Mononuclear cell (primary cell): ENCODE measurements around the gene MTURN. TPM values are rescaled to one million over a fixed set of nuclear protein-coding genes. Genes with fewer than 3 reads are reported as not detected.
A peak's percentile ranks its signal among the peaks of the same experiment; 100 is the strongest.

Experiments
- H3K27me3 ChIP-seq: 2 replicates; pipeline ENCODE4 v1.6.0; 2011; ENCODE audit warnings: low read length, control low read depth; ENCODE audit not compliant: insufficient read depth
- H3K4me1 ChIP-seq: 2 replicates; pipeline ENCODE4 v1.5.1; 2011; ENCODE audit warnings: mild to moderate bottlenecking, low read length, control low read depth; ENCODE audit not compliant: insufficient read depth
- H3K4me3 ChIP-seq: 2 replicates; pipeline ENCODE4 v1.5.1; 2011; ENCODE audit warnings: mild to moderate bottlenecking, low read length, moderate library complexity
- H3K9me3 ChIP-seq: 2 replicates; pipeline ENCODE4 v1.5.1; 2011; ENCODE audit warnings: low read depth, mild to moderate bottlenecking, control low read depth, low read length
- total RNA-seq: library from RNA; depleted of rRNA; stranded (reverse); fragments of >200 nt; gene quantifications from one replicate; pipeline ENCODE4 v1.2.3, GENCODE V29; 2012

The MTURN gene
- total RNA-seq, 1 donor: 40.7 TPM

DNA sequence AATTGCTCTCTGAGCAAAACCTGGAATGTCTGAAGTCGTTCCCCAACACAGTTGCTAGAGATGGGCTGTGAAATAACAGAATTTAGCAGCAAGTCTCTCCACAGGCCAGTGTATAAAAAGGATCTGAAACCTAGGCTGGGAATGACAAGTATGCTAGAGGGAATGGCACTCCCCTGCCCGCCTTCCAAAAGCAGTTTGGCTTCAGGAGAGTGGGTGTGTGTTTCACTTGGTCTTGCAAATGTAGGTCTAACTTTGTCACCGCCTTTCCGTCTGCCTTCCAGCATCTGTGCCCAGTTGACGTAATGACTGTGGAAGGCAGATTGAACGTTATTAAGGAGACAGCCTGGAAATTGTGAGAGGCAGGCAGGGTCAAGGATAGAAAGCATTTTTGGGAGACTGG lies 18.0 kb upstream of the MTURN start:
- Histone ChIP-seq H3K4me1 (no peaks in the 10 kb centered on the region), H3K4me3 (no peak overlapping the region), H3K9me3 (peaks cover 9% of the 10 kb centered on the region), H3K27me3 (no peaks in the 10 kb centered on the region)

GRCh38 chr7:30117896-30118295 lies 16.9 kb upstream of the MTURN start:
- H3K27me3 ChIP-seq: no peaks in the 10 kb centered on the region
- H3K9me3 ChIP-seq: peaks cover 6% of the 10 kb centered on the region
- no peaks in the 10 kb centered on the region for H3K4me1 ChIP-seq
- no peak overlapping the region for H3K4me3 ChIP-seq

GRCh38 chr7:30119890-30120577 lies 14.8 kb upstream of the MTURN start:
- no peaks in the 10 kb centered on the region for H3K9me3 ChIP-seq

DNA sequence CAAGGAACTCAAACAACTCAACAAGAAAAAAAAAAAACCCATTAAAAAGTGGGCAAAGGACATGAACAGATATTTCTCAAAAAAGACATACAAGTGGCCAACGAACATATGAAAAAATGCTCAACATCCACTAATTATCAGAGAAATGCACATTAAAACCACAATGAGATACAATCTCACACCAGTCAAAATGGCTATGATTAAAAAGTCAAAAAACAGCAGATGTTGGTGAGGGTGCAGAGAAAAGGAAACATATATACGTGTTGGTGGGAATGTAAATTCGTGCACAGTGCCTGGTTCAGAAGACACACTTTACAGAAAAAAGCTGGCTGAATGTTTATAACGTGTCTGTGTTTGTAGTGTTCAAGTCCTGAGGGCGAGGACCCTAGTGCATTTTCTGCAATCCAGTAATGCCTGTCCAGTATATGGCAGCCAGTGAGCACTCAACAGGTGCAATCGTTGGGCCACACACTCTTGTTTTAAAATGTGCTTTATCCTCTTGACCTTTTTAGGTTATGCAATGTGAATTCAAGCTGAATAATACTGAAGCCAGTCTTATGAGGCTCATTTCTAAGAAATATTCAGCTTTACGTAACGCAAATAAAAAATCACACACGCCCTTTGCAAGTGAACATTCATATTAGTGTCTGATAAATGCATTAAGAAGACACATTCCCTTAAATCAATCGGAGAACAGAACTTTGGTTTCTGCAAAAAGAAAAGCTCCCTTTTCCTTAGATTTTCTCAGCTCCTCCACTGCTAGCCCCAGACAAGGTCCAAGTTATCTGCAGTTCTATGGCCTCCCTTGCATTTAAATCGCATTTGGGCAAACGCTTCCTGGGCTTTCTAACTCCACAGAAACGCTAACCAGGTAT lies 813 bp upstream of the MTURN start:
- peak overlapping the region; percentile 70 for H3K4me3 ChIP-seq

More at GRCh38 chr7:30119890-30120577, 14.8 kb upstream of the MTURN start:
- Histone ChIP-seq H3K4me3 (no peak overlapping the region), H3K27me3 (no peaks in the 10 kb centered on the region), H3K4me1 (no peaks in the 10 kb centered on the region)

GRCh38 chr7:30135301-30136116 lies 723 bp downstream of the MTURN start:
- Histone ChIP-seq H3K4me1 (peaks cover 14% of the 10 kb centered on the region), H3K27me3 (no peaks in the 10 kb centered on the region), H3K9me3 (no peaks in the 10 kb centered on the region), H3K4me3 (peak overlapping the region; percentile 70)

More for the DNA sequence above, 813 bp upstream of the MTURN start:
- H3K9me3 ChIP-seq: no peaks in the 10 kb centered on the region
- H3K4me1 ChIP-seq: peaks cover 14% of the 10 kb centered on the region
- no peaks in the 10 kb centered on the region for H3K27me3 ChIP-seq

GRCh38 chr7:30136117-30136731 lies 1.4 kb downstream of the MTURN start:
- no peaks in the 10 kb centered on the region for H3K27me3 ChIP-seq
- H3K9me3 ChIP-seq: no peaks in the 10 kb centered on the region
- H3K4me3 ChIP-seq: peak overlapping the region; percentile 70
- peaks cover 14% of the 10 kb centered on the region for H3K4me1 ChIP-seq

DNA sequence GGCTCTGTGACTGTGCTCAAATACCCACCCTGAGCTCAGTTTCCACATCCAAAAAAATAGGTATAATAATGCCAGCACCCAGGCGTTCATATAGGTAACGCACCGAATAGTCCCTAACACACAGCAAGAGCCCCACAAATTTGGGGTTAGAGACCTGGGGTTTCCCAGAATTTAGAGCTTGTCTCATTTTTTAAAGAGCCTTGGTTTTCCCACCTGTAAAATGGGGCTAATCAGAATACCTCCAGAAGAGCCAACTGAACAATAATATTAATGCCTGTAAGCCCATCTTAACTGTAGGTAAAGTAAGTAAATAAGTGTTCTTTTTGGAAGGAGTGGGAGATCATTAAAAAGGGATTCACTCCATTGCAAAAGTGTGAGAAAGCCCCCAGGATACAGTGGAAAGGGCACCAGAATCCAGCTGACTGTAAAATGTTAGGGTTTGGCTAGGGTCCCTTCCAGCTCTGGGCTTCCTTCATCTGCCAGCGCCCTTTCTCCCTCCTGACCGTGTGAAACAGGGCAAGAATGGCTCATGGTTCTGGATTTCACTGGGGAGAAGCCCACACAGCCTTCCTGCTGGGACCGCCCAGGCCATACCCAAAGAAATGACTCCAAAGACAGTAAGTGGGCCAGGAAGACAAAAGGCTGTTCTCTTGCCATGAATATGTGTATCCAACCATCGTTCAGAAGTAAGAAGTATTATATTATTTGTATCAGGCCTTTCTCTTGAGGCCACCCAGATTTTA lies 2.1 kb downstream of the MTURN start:
- Histone ChIP-seq H3K9me3 (no peaks in the 10 kb centered on the region), H3K27me3 (no peaks in the 10 kb centered on the region), H3K4me3 (no peak overlapping the region), H3K4me1 (peaks cover 14% of the 10 kb centered on the region)

DNA sequence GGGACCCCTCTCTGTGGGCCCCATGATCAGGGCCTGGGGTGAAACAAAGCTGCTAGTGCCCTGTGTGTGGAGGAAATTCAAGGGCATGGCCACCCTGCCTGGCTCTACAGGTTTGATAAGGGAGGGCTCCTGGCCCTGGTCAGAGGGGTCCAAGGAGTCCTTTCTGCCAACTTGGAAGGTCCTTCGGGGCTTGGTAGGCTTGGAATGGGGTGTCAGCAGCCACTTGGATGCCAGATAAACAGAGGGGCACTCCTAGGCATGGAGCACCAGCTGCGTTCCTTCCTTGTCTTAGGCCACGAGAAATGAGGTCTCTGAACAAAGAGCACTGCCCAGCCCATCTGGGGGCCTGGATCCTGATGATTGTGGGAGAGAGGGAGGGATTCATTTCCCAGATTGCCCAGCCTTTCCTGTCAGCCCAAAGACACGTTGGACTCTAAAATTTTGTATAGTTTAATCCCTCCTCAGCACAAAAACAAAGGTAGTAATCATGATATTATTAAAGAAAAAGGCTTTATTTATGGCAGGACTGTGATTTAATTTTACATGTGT lies 5.1 kb downstream of the MTURN start:
- Histone ChIP-seq H3K9me3 (no peaks in the 10 kb centered on the region), H3K4me3 (no peak overlapping the region), H3K4me1 (peaks cover 10% of the 10 kb centered on the region), H3K27me3 (no peaks in the 10 kb centered on the region)

DNA sequence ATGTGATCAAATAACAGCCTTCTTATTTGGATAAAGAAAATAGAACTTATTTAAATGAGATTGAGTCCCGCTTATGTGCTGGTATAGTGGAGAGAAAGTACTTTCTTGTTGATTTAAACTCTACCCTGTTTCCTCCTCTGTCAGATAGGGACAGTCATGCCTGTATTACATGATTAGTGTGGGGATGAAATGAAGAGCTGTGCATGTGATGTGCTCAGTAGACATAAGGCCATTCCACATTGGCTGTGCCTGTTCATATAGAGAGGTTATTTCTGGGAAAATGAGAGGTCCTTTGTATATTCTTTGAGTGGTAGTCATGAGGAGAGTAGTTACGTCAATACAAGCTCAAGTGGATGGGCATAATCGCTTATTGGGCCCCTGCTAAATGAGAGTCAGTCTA lies 5.7 kb downstream of the MTURN start:
- H3K27me3 ChIP-seq: no peaks in the 10 kb centered on the region
- no peak overlapping the region for H3K4me3 ChIP-seq
- no peaks in the 10 kb centered on the region for H3K9me3 ChIP-seq
- peaks cover 12% of the 10 kb centered on the region for H3K4me1 ChIP-seq

GRCh38 chr7:30142710-30143109 lies 7.9 kb downstream of the MTURN start:
- Histone ChIP-seq H3K4me1 (peaks cover 5% of the 10 kb centered on the region), H3K4me3 (no peak overlapping the region), H3K27me3 (no peaks in the 10 kb centered on the region)

GRCh38 chr7:30143748-30144251 lies 9.0 kb downstream of the MTURN start:
- H3K4me3 ChIP-seq: no peak overlapping the region
- H3K4me1 ChIP-seq: peaks cover 10% of the 10 kb centered on the region
- H3K9me3 ChIP-seq: no peaks in the 10 kb centered on the region
- no peaks in the 10 kb centered on the region for H3K27me3 ChIP-seq

More at GRCh38 chr7:30142710-30143109, 7.9 kb downstream of the MTURN start:
- no peaks in the 10 kb centered on the region for H3K9me3 ChIP-seq

DNA sequence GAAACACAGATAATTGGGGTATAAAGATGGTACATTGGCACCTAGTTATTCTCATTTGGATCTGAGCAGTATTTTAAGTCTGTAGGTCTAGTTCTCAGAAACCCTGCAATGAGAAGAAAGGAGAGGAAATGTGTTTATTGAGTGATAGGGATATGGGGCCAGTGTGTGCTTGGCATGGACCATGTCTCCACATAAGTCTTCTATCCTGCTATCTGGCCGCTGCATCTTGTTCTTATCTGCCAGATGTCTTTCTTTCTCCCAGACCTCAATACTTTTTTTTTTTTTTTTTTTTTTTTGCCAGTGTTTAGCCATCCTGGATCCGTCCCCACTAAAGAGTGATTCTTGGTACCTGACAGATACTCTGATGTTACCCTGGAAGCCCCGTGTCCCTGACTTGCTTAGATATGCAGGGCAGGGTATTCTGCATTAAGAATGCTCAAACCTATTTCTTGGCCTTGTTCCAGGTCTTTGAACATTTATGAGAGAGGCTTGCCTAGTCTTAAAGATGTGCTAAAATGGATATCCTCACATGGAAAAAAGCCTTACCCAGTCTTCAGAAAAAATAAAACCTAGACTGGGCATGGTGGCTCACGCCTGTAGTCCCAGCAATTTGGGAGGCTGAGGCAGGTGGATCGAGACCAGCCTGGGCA lies 10.0 kb downstream of the MTURN start:
- no peak overlapping the region for H3K4me3 ChIP-seq
- H3K4me1 ChIP-seq: peaks cover 18% of the 10 kb centered on the region
- H3K27me3 ChIP-seq: no peaks in the 10 kb centered on the region
- H3K9me3 ChIP-seq: no peaks in the 10 kb centered on the region

DNA sequence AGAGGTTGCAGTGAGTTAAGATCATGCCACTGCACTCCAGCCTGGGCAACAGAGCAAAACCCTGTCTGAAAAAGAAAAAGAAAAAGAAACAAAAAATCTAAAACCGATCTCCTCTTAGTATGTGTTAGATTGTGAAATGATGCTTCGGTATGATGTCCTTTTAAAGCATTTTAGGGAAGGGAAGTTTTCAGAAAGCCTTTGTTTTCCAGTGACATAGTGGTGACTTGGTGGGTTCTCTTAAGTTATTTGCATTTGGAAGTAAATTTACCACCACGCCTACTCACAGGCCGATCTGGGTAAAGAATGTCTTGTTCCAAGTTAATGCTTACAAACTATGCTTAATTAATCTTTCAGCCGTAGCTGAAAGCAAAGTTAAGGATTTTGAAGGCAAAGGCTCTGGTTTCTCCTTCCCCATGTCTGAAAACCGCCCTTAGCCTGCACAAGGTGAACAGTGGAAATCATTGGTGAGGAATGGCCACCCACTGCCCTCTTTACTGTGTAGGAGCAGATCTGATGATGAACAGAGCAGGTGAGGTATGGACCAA lies 10.7 kb downstream of the MTURN start:
- Histone ChIP-seq H3K4me1 (peaks cover 18% of the 10 kb centered on the region), H3K9me3 (no peaks in the 10 kb centered on the region), H3K4me3 (no peak overlapping the region), H3K27me3 (no peaks in the 10 kb centered on the region)
